ENCODE measurements around the gene MAP6.

The MAP6 gene

DNA sequence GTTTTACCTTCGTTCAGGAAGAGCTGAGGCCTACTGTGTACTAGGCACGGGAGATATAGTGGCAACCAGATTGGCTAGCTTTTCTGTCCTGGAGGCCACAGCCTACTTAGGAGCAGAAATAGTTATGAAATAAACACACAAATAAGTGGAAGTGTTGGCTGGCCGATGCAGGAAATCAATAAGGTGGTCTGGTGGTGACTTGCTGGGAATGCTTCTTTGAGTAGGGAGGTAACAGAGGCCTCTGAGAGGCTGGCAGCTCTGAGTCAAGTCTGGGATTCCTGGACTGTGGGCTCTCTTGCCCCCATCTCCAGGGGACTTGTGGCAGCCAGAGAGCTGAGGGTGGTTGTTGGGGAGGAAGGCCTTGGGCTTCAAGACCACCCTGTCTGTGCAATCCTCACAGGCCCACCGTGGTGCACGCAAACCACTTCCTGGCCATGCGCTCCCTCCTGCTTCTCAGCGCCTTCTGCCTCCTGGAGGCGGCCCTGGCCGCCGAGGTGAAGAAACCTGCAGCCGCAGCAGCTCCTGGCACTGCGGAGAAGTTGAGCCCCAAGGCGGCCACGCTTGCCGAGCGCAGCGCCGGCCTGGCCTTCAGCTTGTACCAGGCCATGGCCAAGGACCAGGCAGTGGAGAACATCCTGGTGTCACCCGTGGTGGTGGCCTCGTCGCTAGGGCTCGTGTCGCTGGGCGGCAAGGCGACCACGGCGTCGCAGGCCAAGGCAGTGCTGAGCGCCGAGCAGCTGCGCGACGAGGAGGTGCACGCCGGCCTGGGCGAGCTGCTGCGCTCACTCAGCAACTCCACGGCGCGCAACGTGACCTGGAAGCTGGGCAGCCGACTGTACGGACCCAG, 102.7 kb downstream of the MAP6 start:
- DNase-seq: no peak

DNA sequence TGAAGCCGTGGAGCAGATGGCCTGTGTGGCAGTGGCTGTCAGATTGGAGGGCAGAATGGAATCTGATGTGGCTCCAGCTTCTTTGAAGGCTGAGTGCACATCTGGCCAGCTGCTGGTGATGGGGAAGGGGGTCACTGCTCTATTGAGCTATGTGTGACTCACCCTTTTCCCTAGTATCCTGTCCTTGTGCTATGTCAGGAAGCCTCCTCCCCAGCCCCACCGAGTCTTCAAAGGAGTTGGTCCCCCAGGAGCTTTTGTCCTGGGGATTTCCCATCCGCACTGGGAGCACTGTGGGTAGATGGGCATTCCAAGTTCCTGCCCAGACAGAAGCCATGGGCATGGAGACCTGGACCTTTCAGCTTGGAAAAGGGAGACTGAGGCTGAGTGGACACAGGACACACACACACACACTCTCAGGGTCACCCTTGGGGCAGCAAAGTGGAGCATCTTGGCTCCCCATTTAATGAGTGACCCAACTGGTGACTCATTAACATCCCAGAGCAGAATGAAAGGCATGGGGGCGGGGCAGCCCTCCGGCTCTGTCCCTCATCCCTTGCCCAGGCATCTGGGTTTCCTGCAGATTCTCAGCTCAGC, 103.5 kb downstream of the MAP6 start:
- peak; percentile 64 for DNase-seq

DNA sequence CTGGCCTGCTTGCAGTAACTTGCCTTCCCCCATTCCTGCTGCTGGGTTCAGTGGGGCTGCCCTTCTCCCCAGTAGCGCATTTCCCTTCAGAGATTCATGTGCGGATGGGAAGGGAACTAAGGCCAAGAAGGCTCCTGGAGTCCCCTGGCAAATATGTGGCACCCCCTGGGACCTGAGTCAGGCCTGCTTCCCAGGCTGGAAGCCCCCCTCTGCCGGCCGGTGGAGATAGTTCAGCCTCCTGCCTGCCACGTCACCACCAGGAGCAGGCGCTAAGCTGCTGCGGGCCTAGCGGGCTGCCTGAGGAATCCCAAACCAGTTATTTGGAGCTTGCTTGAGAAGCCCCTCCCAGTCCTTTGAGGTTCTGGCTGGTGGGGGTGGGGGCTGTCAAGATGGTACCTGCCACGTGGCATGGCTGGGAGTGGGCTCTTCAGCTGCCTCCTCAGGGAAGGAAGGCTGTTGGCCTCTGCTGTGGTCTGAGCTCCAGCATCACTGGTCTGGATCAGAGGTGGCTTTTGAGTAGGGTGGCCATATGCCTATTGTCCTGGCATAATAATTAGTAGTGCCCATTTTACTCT, 104.8 kb downstream of the MAP6 start:
- peak; percentile 84 for DNase-seq

DNA sequence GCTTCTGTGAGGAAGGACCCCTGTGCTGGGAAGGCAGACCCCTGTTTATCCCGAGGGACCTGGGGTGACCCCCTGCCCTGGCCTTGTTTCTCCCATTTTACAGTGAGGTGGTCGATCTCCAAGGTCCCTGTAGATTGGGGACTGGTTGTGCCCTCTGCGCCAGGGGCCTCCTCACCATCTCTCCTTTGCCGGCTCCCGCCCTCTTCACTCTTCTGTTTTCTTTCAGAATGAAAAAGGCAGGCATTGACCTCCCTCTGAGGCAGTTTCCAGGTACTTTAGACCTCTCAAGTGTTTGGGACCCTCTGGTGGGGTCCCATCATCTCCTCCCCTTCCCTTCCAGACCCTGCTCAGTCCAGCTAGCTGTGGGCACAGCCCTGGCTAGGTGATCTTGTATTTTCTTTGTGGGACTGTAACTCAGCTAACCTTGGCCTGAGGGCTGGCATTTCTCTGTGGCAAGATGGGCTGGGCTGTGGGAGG, 105.3 kb downstream of the MAP6 start:
- no peak for DNase-seq

DNA sequence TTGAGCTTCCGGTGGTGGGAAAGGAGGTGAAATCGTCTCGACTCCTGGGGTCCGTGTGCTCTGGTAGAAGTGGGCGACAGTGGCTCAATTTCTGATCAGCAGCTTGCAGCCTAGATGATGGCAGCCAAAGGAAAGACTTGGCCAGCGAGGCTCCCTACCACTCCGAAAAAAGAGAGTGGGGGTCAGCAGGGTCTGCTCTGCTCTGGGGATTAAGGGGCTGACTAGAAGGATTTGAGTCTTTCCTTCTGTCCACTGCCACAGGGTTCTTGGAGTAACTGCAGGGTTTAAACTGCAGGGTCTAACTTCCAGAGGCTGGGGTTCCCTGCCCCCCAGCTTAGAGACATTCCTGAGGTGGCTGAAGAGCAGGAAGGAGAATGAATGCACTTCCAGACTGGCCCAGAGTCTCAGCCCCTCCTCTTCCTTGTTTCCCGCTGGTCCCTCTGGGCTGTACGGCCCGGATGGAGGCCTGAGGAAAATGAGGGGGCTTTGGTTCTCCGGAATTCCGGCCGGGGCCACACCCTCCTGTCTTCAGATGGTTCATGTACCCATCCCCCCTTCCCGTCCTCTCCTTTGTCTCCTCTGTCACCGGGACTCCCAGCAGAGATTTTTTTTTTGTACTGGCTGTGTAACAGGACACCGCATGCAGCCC, 105.9 kb downstream of the MAP6 start:
- peak; percentile 18 for DNase-seq

DNA sequence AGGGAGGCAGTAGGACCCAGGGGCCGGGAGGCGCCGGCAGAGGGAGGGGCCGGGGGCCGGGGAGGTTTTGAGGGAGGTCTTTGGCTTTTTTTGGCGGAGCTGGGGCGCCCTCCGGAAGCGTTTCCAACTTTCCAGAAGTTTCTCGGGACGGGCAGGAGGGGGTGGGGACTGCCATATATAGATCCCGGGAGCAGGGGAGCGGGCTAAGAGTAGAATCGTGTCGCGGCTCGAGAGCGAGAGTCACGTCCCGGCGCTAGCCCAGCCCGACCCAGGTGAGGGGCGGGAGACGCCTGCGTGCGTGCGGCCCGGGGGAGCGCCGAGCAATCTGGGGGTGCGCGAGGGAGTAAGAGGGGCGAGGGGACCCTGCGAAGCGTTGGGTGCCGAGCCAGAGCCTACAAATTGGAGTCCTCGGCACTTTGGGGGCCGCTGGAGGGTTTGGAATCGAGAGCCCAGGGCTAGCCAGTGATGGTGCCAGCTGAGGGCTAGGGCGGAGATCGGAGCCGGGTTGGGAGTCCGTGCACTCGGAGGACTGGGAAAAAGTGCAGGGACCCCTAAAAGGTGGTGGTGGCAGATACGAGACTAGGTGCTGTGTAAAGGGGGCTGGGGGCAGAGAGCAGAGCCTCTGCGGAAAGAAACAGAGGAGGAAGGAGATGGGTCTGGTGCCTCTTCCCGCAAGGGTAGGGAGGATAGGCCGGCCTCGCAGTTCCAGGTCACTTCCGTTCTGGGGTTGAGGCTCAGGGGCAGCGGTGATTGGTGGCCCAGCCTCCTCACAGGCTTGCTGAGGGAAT, 106.6 kb downstream of the MAP6 start, which contains the start of gene SERPINH1:
Gene SERPINH1, plus strand, starts transcription at position 206 of the 788 bp plus-strand sequence. CDS start 4,097 bp downstream, outside the sequence.
- peak; percentile 67 for DNase-seq

DNA sequence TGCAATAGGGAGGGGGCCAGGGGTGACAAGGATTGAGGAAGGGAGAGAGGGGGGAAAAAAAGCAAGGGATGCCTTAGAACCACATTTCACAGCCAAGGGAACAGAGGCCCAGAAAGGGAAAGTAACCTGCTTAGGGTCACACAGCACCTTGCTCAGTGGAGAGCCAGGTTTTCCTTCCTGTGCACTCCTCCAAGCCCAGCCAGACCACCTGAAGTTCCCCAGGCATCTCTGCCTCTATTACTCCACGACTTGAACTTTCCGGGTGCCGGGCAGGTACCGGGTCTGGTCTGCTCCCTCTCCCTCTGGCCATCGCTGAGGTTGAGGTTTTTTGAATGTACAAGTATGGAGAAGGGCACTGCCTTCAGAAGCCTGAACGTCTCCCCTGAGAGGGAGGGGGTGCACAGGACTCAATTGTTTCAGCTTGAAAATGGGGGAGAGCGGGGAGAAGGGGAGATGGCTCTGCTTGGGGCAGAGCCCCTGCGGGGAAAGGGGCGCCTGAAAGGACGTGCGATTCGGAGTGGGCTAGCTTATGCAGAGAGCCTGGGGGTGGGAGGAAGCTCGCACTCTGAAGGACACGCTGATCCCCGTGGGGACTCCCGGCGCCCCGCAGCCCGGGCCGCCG, 107.3 kb downstream of the MAP6 start:
- DNase-seq: no peak

DNA sequence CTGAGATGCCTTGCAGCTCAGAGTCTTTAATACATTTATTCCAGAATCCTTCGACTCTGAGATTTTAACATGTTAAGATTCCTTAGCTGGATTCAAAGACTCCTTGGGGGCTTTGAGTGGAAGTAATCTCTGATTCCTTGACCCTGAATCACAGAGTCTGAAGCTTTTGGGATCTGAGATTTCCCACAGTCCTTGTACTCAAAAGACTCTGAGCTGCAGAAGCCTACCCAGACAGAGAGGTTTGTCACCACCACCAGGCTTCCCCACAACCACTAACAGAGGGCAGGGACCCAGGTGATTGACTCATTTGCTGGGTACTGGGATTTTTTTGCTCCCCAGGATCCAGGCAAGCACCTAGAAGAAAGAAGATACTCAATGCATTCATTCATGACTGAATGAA, 108.2 kb downstream of the MAP6 start:
- DNase-seq: no peak

DNA sequence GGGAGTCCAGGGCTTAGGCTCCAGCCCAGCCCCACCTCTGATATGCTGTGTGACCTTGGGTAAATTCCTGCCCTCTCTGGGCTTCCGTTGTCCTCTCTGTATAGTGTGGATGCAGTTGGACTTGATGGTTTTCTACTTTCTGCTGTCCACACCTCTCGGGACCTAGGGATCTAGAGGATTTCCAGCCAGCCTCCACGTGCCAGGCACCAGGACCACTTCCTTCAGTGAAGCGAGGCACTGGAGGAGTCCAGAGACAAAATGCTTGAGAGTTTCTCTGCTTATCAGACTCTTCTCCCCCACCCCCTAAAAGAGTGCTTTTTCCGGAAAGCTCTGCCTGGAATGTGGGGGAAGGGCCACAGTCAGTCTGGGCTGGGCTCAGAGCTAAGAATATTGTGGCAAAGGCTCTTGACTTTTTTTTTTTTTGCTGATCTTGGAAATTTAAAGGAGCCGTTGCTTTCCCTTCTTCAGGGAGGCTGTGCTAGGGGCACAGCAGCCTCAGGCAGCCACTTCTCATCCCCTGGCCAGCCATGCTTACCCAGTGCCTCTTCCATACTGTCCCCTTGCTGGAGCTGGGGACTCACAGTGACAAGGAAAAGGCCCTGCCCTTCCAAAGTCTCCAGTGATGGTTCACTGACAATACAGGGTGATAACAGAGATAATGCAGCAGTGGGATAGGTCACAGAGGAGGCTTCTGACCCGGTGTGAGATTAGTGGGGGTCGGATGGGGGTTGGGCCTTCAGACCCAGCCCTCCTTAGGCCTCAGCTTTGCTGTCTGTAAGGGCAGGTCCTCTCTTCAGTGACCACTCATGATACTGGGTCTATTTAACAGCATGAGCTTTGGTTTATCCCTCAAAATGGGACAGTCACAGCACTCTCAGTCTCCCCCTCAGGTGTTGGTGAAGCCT, 109.6 kb downstream of the MAP6 start:
- no peak for DNase-seq

DNA sequence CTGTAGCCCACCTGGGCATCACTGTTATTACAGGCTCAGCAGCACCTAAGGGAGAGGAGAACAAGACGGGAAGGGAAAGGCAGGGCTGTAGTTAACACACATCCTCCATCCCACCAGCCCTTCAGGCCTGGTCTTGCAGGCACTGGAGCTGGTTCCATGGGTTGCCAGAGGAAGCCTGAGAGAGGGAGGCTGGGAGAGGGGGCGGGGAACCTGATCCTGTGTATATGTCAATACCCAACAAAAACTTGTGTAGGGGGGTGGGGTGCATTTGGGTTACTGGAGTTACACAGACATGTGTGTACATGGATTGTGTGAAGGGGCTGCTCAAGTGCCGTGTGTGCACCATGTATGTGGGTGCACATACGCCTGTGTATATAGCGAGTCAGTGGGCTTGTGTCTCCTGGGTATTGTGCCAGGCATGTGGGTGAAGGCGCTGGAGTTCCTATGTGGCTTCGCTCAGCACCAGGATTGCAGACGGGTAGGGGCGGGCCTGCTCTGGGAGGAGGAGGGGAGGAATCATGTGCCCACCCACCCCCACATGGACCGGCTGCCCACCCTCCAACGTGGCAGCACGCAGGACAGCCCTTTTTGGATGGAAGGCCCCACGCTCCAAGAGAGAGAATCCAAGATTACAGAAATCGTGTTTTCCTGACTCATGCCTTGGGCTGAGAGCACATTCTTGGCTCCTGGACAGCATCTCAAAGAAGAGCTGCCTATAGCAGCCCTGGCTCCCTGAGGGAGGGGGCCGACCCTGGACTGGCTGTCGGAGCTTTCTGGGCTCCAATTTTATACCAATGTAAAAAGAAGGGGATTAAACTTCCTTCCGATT, 111.0 kb downstream of the MAP6 start:
- no peak for DNase-seq

DNA sequence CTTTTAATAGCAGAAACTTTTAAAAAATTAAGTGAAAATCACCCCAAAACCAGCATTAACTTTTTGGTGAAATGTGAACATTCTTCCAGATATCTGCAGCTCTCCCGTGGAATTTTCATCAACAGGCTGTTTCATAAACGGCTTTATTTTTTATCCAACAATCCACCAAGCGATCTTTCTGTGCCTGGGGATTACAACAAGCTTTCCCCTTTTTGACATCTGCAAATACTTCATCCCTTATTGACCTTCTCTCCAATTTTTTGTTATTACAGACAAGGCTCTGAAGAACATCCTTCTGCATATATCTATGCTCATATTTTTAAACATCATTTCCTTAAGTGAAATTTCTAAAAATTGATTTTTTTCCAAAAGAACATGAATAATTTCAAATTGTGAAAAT, 112.6 kb downstream of the MAP6 start:
- DNase-seq: no peak

DNA sequence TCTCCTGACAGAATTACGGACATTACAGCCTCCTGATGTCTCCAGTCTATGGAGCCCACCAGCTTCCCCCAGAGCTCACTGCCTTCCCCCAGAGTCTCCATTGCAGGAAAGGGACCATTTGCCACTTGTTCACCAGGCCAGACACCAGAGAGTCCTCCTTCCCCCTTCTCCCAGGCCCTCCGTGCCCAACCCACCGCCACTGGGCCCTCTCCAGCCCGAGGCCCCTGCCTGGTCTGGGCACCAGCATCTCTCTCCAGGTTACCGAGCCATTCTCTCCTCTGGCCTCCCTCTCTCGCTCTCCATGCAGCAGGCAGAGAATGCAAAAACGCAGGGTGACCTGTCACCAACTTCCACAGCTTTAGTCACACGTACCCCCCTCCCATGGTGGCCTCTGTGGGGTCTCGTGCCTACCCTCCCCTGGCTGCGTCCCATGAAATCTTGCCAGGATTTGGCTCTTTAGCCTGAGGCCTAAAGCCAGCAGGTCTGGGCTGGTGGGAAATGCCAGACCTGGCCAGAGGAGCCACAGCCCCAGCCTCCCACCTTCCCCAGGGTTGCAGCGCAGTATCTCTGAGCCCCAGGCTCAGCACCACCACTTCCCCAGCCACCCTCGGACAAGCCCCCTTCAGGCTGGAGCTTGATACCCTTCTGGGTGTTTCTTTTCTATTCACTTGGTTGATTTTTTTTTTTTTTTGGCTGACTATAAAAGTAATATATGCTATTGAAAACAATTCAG, 113.6 kb downstream of the MAP6 start:
- DNase-seq: no peak

DNA sequence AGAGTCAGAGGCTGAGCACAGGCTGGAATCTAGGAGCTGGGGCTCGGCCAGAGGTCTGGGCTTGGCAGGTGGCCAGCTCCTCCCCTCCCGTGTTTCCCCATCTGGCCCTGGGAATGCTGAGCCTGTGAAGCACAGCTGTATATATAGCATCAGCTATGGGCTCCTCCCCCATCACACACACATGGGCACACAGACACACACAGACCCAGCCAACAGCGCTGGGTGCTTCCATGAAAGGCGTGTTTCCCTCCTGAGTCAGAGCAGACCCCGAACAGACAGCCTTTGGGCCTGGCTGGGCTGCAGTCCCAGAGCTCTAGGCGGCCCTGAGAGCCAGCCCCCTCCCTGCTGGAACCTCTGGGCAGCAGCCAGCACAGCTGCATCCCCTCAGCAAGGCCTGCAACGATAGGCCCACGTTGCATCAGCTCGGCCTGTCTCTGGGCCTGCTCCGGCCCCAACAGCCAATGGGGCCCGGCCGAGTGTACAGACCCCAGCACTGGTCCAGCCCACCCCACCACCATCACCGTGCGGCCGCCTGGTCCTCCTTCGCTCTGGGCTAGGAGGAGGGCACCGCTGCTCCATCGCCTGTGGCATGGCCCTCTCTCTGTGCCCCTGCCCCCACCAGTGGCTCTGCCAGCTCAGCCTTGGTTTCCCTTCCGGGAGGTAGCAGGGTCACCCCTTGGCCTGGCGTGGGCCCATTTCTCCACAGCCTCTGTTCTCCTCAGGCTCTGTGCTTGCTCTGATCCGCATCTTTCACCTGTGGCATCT, 114.4 kb downstream of the MAP6 start:
- peak; percentile 71 for DNase-seq

DNA sequence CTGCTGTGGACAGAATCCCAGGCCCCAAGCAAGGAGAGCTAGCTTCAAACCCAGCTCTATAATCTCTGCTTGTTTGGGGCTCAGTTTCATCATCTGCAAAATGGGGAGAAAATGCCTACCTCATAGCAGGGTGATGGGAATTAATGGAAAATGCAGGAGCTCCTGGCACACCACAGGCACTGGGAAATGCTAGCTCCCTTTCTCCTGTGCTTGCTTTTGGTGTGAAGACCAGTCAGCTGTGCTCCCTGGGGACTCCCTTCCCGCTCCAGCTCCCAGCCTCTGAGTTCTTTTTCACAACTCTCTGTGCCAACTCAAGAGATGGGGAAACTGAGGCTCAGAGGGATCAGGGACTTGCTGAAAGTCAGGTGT, 115.0 kb downstream of the MAP6 start:
- no peak for DNase-seq

DNA sequence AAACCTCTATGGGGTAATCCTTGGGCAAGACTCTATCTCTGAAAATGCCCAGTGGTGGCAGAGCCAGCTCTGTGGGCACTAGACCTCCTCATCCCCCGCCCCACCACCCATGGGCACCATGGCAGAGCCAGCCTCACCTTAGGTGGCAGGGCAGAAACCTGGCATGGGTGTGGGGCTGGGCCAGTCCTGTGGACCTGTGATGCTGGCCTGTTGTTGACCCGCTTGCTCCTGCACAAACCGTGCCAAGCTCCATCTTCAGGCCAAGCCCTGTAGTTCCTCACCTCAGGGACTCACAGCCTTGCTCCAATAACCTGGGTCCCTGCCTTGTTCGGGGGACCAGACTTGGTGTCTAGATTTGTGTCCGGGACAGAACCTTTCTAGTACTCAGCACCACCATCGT, 115.7 kb downstream of the MAP6 start:
- no peak for DNase-seq

DNA sequence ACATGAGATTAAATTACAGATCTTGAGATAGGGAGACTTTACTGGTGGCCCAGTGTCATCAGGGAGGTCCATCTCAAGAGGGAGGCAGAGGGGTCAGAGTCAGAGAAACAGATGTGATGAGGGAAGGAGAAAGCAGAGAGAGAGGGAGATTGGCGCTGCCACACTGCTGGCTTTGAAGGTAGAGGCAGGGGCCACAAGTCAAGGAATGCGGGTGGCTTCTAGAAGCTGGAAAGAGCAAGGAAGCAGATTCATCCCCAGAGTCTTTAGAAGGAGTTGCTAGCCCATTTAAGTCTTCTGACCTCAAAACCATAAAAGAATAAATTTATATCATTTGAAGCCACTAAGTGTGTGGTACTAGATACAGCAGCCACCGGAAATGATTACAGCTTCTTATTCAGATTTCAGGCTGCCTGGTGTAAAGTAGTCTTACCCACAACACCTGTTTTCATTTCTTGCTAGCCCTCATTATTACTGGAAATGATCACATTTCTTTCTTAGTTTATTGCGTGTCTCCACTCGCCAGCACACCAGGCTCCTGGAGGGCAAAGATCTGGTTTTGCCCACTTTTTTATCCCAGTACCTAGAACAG, 119.4 kb downstream of the MAP6 start:
- DNase-seq: no peak

DNA sequence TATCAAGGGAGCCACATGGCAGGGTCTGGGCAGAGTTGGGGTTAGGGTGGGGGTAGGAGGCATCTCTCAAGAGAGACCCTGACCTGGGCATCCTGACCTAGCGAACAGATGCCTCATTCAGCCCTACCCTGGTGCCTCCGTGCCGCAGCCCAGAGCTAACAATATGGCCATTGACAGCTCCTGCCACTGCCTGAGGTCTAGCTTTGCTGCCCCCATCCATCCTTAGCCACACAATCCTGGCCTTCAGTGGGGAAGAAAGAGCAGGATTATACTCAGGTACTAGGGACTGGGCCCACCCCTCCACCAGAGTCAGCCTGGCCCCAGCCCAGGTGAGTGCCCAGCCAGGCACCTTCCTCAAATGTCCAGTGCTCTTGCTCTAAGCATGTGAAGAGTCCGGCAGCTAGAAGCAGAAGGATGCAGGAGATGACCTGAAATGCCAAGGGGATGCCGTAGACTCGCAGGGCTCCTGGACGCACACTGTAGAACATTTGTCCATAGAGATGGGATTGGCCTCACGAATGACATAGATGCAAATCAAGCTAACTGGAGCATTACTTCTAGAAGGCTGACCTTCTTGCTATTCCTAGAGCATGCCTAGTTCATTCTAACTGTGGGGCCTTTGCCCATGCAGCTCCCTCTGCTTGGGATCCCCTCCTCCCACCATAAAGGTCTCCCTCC, 120.1 kb downstream of the MAP6 start:
- no peak for DNase-seq

DNA sequence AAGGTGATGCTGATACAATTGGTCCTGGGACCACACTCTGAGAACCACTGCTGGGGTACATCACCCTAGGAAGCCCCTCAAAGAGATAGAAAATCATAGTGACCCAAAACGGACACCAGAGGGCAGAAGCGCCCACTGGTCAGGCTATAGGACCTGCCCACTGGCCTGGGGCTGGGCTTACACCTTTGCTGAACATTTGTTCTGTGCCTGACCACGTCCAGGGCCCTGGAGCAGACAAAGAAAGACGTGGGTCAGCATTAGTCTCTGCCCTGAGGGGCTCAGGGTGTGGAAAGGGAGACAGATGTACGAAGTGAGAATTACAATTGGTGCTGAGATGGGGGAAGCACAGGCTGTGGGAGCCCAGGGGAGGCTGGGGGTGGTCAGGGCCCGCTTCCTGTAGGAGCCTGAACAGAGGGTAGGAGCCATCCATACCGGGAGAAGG, 121.2 kb downstream of the MAP6 start:
- DNase-seq: peak; percentile 49
